ENCODE measurements around the gene COA1. TPM values are rescaled to one million over a fixed set of nuclear protein-coding genes. Genes with fewer than 3 reads are reported as not detected.
"Not testable (repeated sequence)": the region's sequence is repeated elsewhere in the genome, so short reads cannot be mapped to it uniquely, and the experiment has no call there.

COA1 gene, protein sequence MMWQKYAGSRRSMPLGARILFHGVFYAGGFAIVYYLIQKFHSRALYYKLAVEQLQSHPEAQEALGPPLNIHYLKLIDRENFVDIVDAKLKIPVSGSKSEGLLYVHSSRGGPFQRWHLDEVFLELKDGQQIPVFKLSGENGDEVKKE
- total RNA-seq (ENCODE audit: low replicate concordance), result 171 and 192 TPM in 2 replicates

- peak; percentile 94 for DNase-seq (ENCODE audit: low spot score)
- Mint-ChIP-seq H3K9me3 (peaks cover 4% of the 10 kb centered on the region), H3K27me3 (ENCODE audit: insufficient read depth, low read depth) (peaks cover 4% of the 10 kb centered on the region), H3K36me3 (peaks cover 18% of the 10 kb centered on the region), H3K27ac (peak within 1 kb of the TSS; percentile 80), H3K4me3 (peak within 1 kb of the TSS; percentile 96), H3K4me1 (peaks cover 18% of the 10 kb centered on the region)
- peaks cover 7% of the 10 kb centered on the region for H3F3A ChIP-seq (ENCODE audit: low read depth)
- H3K79me2 ChIP-seq (ENCODE audit: low read depth), result peaks cover 50% of the 10 kb centered on the region
- no peaks in the 10 kb centered on the region for H3K27me3 ChIP-seq
- no peaks in the 10 kb centered on the region for H3K36me3 ChIP-seq
- H3K4me3 ChIP-seq, result peak within 1 kb of the TSS; percentile 78
- TF ChIP-seq CTCF (IDR thresholded peaks at IDR 0.05), result peak; percentile 35
- TF ChIP-seq EZH2phosphoT487 (IDR thresholded peaks at IDR 0.05), result no peak
- TF ChIP-seq EZH2 (IDR thresholded peaks at IDR 0.05), result no peak
- peak within 1 kb of the TSS; percentile 92 for H3K4me2 ChIP-seq
- peak within 1 kb of the TSS; percentile 57 for H3K9ac ChIP-seq
- H3K27ac ChIP-seq, result no peak within 1 kb of the TSS
- peaks cover 5% of the 10 kb centered on the region for H4K20me1 ChIP-seq (ENCODE audit: low read depth)
- no peaks in the 10 kb centered on the region for H3K9me3 ChIP-seq (ENCODE audit: low read depth)
- peak within 1 kb of the TSS; percentile 93 for H2AFZ ChIP-seq (replicated peaks)
- H3K4me1 ChIP-seq, result peaks cover 13% of the 10 kb centered on the region
Observed at GRCh38 chr7:43729214-43729923, at the start of gene COA1. Gene COA1, minus strand, starts transcription at chr7:43729523. Its CDS starts 80,909 bp downstream, at chr7:43648614.

DNA sequence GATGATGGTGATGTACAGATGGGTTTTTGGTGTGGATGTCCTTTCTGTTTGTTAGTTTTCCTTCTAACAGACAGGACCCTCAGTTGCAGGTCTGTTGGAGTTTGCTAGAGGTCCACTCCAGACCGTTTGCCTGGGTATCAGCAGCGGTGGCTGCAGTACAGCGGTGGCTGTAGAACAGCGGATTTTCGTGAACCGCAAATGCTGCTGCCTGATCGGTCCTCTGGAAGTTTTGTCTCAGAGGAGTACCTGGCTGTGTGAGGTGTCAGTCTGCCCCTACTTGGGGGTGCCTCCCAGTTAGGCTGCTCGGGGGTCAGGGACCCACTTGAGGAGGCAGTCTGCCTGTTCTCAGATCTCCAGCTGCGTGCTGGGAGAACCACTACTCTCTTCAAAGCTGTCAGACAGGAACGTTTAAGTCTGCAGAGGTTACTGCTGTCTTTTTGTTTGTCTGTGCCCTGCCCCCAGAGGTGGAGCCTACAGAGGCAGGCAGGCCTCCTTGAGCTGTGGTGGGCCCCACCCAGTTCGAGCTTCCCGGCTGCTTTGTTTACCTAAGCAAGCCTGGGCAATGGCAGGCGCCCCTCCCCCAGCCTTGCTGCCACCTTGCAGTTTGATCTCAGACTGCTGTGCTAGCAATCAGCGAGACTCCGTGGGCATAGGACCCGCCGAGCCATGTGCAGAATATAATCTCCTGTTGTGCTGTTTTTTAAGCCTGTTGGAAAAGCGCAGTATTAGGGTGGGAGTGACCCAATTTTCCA lies 49.1 kb upstream of the COA1 start:
- H3K27me3 ChIP-seq; H3K9me3 ChIP-seq (ENCODE audit: low read depth); H3K27ac Mint-ChIP-seq; H3K4me3 Mint-ChIP-seq; H2AFZ ChIP-seq (replicated peaks); H4K20me1 ChIP-seq (ENCODE audit: low read depth); H3K4me3 ChIP-seq; H3K4me1 ChIP-seq; H3K4me1 Mint-ChIP-seq; H3K27me3 Mint-ChIP-seq (ENCODE audit: insufficient read depth, low read depth); H3K27ac ChIP-seq; H3K36me3 ChIP-seq; DNase-seq (ENCODE audit: low spot score); H3K9ac ChIP-seq; H3K4me2 ChIP-seq; H3K79me2 ChIP-seq (ENCODE audit: low read depth); H3F3A ChIP-seq (ENCODE audit: low read depth): not testable (repeated sequence)
- H3K36me3 Mint-ChIP-seq, result peaks cover 15% of the 10 kb centered on the region
- peaks cover 13% of the 10 kb centered on the region for H3K9me3 Mint-ChIP-seq

- not testable (repeated sequence) for H2AFZ ChIP-seq (replicated peaks); H3K4me3 Mint-ChIP-seq; H3K79me2 ChIP-seq (ENCODE audit: low read depth); H4K20me1 ChIP-seq (ENCODE audit: low read depth); H3F3A ChIP-seq (ENCODE audit: low read depth); H3K36me3 Mint-ChIP-seq; H3K27me3 Mint-ChIP-seq (ENCODE audit: insufficient read depth, low read depth); H3K27ac Mint-ChIP-seq; DNase-seq (ENCODE audit: low spot score); H3K4me1 Mint-ChIP-seq; H3K27me3 ChIP-seq; H3K27ac ChIP-seq; H3K4me2 ChIP-seq; H3K4me1 ChIP-seq; H3K9ac ChIP-seq; H3K4me3 ChIP-seq; H3K36me3 ChIP-seq; H3K9me3 ChIP-seq (ENCODE audit: low read depth)
- H3K9me3 Mint-ChIP-seq, result peaks cover 15% of the 10 kb centered on the region
Observed at GRCh38 chr7:43775255-43775654, 45.9 kb upstream of the COA1 start.

DNA sequence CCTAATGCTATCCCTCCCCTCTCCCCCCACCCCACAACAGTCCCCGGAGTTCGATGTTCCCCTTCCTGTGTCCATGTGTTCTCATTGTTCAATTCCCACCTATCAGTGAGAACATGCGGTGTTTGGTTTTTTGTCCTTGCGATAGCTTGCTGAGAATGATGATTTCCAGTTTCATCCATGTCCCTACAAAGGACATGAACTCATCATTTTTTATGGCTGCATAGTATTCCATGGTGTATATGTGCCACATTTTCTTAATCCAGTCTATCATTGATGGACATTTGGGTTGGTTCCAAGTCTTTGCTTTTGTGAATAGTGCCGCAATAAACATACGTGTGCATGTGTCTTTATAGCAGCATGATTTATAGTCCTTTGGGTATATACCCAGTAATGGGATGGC lies 43.9 kb upstream of the COA1 start:
- not testable (repeated sequence) for H3K4me1 Mint-ChIP-seq; H4K20me1 ChIP-seq (ENCODE audit: low read depth); H3K36me3 ChIP-seq; H3K27ac Mint-ChIP-seq; H3K27me3 ChIP-seq; H3K27ac ChIP-seq; H2AFZ ChIP-seq (replicated peaks); H3K79me2 ChIP-seq (ENCODE audit: low read depth); H3K27me3 Mint-ChIP-seq (ENCODE audit: insufficient read depth, low read depth); H3K4me3 Mint-ChIP-seq; H3K36me3 Mint-ChIP-seq; H3K4me1 ChIP-seq; H3F3A ChIP-seq (ENCODE audit: low read depth); H3K9me3 ChIP-seq (ENCODE audit: low read depth); H3K4me3 ChIP-seq; DNase-seq (ENCODE audit: low spot score); H3K9ac ChIP-seq; H3K4me2 ChIP-seq
- H3K9me3 Mint-ChIP-seq, result peaks cover 11% of the 10 kb centered on the region
